Loucy (cell line): Measurements from ENCODE around the gene LGALS9C.
"Not testable (repeated sequence)": the region's sequence is repeated elsewhere in the genome, so short reads cannot be mapped to it uniquely, and the experiment has no call there.

ENCODE experiments used
- H2AFZ ChIP-seq: fragments of 200-600 bp; sonication (generic); 2 replicates; pipeline ENCODE4 v1.6.0; 2016; ENCODE audit warnings: antibody characterized with exemption, mild to moderate bottlenecking, low read length, moderate library complexity
- H3F3A ChIP-seq: fragments of 200-600 bp; 2 replicates; pipeline ENCODE4 v1.6.0; 2016; ENCODE audit warnings: antibody characterized with exemption, low read depth, mild to moderate bottlenecking
- H3K27me3 ChIP-seq: fragments of 200-600 bp; sonication (generic); 2 replicates; pipeline ENCODE4 v1.6.1; 2014; ENCODE audit warnings: low read length, mild to moderate bottlenecking; ENCODE audit not compliant: insufficient read depth, poor library complexity, severe bottlenecking
- H3K36me3 ChIP-seq: fragments of 200-600 bp; sonication (generic); 2 replicates; pipeline ENCODE4 v1.6.1; 2016; ENCODE audit warnings: low read length; ENCODE audit not compliant: insufficient read depth
- H3K4me1 ChIP-seq: fragments of 200-600 bp; sonication (generic); 2 replicates; pipeline ENCODE4 v1.5.1; 2014; ENCODE audit warnings: low read length, mild to moderate bottlenecking; ENCODE audit not compliant: insufficient read depth, poor library complexity, severe bottlenecking
- H3K4me2 ChIP-seq: fragments of 200-600 bp; sonication (generic); 2 replicates; pipeline ENCODE4 v1.6.0; 2014; ENCODE audit warnings: antibody characterized with exemption, low read length, low read depth, mild to moderate bottlenecking; ENCODE audit not compliant: poor library complexity, severe bottlenecking
- H3K4me3 ChIP-seq: fragments of 200-600 bp; sonication (generic); 2 replicates; pipeline ENCODE4 v1.5.1; 2014; ENCODE audit warnings: low read length, mild to moderate bottlenecking, mixed read lengths; ENCODE audit not compliant: poor library complexity, severe bottlenecking
- H3K79me2 ChIP-seq: fragments of 200-600 bp; sonication (generic); 2 replicates; pipeline ENCODE4 v1.6.1; 2014; ENCODE audit warnings: low read length; ENCODE audit not compliant: insufficient read depth
- H3K9ac ChIP-seq: fragments of 200-600 bp; sonication (generic); 2 replicates; pipeline ENCODE4 v1.6.0; 2014; ENCODE audit warnings: mild to moderate bottlenecking, low read depth, low read length, moderate library complexity; ENCODE audit not compliant: poor library complexity, severe bottlenecking
- H3K9me2 ChIP-seq: fragments of 200-600 bp; sonication (generic); replicated peaks from 2 replicates; pipeline ENCODE4 v1.6.1; 2016; ENCODE audit warnings: low read depth, low read length, mixed read lengths
- H3K9me3 ChIP-seq: fragments of 200-600 bp; sonication (generic); 2 replicates; pipeline ENCODE4 v1.6.1; 2014; ENCODE audit warnings: mild to moderate bottlenecking, antibody characterized with exemption, low read length, low read depth; ENCODE audit not compliant: insufficient read depth
- H4K20me1 ChIP-seq: fragments of 200-600 bp; sonication (generic); 2 replicates; pipeline ENCODE4 v1.6.0; 2014; ENCODE audit warnings: antibody characterized with exemption, low read length, mild to moderate bottlenecking; ENCODE audit not compliant: insufficient read depth, poor library complexity, severe bottlenecking

Gene LGALS9C

GRCh38 chr17:18468472-18469171, 8.0 kb upstream of the LGALS9C start:
- H3K9ac ChIP-seq, H2AFZ ChIP-seq, H3F3A ChIP-seq, H3K4me3 ChIP-seq, H3K36me3 ChIP-seq, H3K9me3 ChIP-seq, H3K79me2 ChIP-seq, H3K4me1 ChIP-seq, H3K4me2 ChIP-seq, H3K9me2 ChIP-seq, H4K20me1 ChIP-seq, H3K27me3 ChIP-seq: not testable (repeated sequence)

- not testable (repeated sequence) for H2AFZ ChIP-seq, H3K79me2 ChIP-seq, H3K9me2 ChIP-seq, H3F3A ChIP-seq, H3K9ac ChIP-seq, H3K9me3 ChIP-seq, H3K4me2 ChIP-seq, H3K27me3 ChIP-seq, H4K20me1 ChIP-seq, H3K4me1 ChIP-seq, H3K4me3 ChIP-seq, H3K36me3 ChIP-seq
Observed at GRCh38 chr17:18469837-18470236, 6.8 kb upstream of the LGALS9C start.

- not testable (repeated sequence) for H3K9me2 ChIP-seq, H3K4me1 ChIP-seq, H2AFZ ChIP-seq, H4K20me1 ChIP-seq, H3K36me3 ChIP-seq, H3F3A ChIP-seq, H3K9me3 ChIP-seq, H3K27me3 ChIP-seq, H3K9ac ChIP-seq, H3K4me3 ChIP-seq, H3K4me2 ChIP-seq, H3K79me2 ChIP-seq
Observed at GRCh38 chr17:18470345-18470930, 6.2 kb upstream of the LGALS9C start.

- H3K79me2 ChIP-seq, H3K36me3 ChIP-seq, H4K20me1 ChIP-seq, H3K9me2 ChIP-seq, H3K9me3 ChIP-seq, H2AFZ ChIP-seq, H3K4me1 ChIP-seq, H3K4me3 ChIP-seq, H3K9ac ChIP-seq, H3K4me2 ChIP-seq, H3F3A ChIP-seq, H3K27me3 ChIP-seq: not testable (repeated sequence)
Observed at GRCh38 chr17:18473967-18474366, 2.6 kb upstream of the LGALS9C start.

- H4K20me1 ChIP-seq, H3K27me3 ChIP-seq, H3K4me1 ChIP-seq, H3K79me2 ChIP-seq, H3K9me2 ChIP-seq, H3K4me2 ChIP-seq, H3K36me3 ChIP-seq, H3F3A ChIP-seq, H3K9me3 ChIP-seq, H3K9ac ChIP-seq, H3K4me3 ChIP-seq, H2AFZ ChIP-seq: not testable (repeated sequence)
Observed at GRCh38 chr17:18474754-18475153, 1.8 kb upstream of the LGALS9C start.

GRCh38 chr17:18477367-18477766, 778 bp downstream of the LGALS9C start:
- H4K20me1 ChIP-seq, H3F3A ChIP-seq, H3K27me3 ChIP-seq, H3K9me3 ChIP-seq, H2AFZ ChIP-seq, H3K4me1 ChIP-seq, H3K36me3 ChIP-seq, H3K9me2 ChIP-seq, H3K4me2 ChIP-seq, H3K9ac ChIP-seq, H3K4me3 ChIP-seq, H3K79me2 ChIP-seq: not testable (repeated sequence)

- not testable (repeated sequence) for H3K79me2 ChIP-seq, H3K27me3 ChIP-seq, H3K4me2 ChIP-seq, H4K20me1 ChIP-seq, H3K9ac ChIP-seq, H3K9me3 ChIP-seq, H3K36me3 ChIP-seq, H3K4me3 ChIP-seq, H3K9me2 ChIP-seq, H3F3A ChIP-seq, H2AFZ ChIP-seq, H3K4me1 ChIP-seq
Observed at GRCh38 chr17:18478362-18478761, 1.8 kb downstream of the LGALS9C start.
